Body of pancreas (tissue), 4 donors: ENCODE data around the gene HOXC6.

Experiments
- POLR2A ChIP-seq, 3 donors: fragments of 450-650 bp; IDR thresholded peaks; one replicate each; pipeline ENCODE4 v1.6.1; 2016; ENCODE audit warnings: antibody characterized with exemption in 3 of 3, mild to moderate bottlenecking in 2 of 3
- TF ChIP-seq, protein P1 (sequence below), 7 experiments: fragments of 450-650 bp in 4 of 7; fragments of 200-600 bp in 3 of 7; sonication (generic) in 3 of 7; IDR thresholded peaks; one replicate each; pipeline ENCODE4 v1.5.1; 2016 to 2019; ENCODE audit warnings: antibody characterized with exemption in 7 of 7

DNA sequence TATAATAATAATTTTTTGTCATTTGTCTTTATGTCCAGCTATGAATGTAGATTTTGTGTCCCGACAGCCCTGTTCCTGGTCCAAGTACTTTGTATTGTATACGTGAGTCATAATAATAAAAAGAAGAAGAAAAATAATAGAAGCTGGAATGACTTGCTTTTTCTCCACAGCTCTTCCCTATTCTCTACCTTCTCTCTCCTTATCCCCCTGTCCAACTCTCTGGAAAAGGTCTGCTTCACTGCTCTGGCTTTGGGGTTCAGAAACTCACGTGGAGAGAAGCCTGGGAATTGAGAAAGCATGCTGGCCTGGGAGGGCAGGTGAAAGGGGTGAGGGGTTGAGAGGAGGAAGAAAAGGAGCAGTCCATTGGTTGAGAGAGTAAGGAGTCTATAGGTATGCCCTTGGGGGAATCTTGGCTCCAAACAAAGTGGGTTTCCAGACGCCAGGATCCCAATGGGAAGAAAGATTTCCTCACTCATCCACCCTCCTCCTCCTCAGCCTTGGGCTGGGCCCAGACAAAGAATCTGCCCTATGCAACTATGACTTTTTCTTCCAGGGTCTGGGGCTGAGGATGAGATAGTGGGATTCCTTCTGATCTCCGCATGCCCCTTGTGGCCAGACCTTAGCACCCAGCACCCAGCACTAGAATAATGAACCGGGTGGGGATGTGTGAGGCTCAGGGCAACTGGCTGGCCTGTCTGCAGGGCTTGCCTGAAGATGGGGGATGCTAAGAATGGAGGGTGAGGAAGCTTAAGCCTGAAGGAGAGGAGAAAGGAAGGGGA is 15.4 kb upstream of the HOXC6 start:
- TF ChIP-seq, protein P1, sequence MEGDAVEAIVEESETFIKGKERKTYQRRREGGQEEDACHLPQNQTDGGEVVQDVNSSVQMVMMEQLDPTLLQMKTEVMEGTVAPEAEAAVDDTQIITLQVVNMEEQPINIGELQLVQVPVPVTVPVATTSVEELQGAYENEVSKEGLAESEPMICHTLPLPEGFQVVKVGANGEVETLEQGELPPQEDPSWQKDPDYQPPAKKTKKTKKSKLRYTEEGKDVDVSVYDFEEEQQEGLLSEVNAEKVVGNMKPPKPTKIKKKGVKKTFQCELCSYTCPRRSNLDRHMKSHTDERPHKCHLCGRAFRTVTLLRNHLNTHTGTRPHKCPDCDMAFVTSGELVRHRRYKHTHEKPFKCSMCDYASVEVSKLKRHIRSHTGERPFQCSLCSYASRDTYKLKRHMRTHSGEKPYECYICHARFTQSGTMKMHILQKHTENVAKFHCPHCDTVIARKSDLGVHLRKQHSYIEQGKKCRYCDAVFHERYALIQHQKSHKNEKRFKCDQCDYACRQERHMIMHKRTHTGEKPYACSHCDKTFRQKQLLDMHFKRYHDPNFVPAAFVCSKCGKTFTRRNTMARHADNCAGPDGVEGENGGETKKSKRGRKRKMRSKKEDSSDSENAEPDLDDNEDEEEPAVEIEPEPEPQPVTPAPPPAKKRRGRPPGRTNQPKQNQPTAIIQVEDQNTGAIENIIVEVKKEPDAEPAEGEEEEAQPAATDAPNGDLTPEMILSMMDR (IDR thresholded peaks at IDR 0.05): no peak
- TF ChIP-seq POLR2A (IDR thresholded peaks at IDR 0.05): no peak
